ENCODE measurements around the gene SLC2A4.

DNA sequence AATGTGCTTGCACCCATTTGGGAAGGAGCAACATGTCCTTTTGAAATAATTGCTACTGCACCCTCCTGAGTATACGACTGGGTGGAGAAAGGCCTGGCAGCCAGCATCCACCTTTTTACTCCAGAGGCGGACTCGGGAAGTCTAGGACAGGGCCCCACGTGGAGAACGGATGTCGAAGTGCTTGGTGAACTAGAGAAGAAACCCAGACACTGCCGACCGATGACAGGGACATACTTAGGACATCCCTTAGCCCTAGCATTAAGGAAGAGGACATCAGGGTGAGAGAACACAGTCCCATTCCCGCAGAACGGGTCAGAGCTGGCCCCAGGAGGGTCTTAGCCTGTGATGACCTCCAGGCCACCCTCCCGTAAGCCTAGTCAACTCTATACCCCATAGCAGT, 9.2 kb downstream of the SLC2A4 start:
- TF ChIP-seq POLR2A (IDR thresholded peaks at IDR 0.05) (no peak), EP300 (IDR thresholded peaks at IDR 0.05) (no peak)
- TF ChIP-seq, protein P1, sequence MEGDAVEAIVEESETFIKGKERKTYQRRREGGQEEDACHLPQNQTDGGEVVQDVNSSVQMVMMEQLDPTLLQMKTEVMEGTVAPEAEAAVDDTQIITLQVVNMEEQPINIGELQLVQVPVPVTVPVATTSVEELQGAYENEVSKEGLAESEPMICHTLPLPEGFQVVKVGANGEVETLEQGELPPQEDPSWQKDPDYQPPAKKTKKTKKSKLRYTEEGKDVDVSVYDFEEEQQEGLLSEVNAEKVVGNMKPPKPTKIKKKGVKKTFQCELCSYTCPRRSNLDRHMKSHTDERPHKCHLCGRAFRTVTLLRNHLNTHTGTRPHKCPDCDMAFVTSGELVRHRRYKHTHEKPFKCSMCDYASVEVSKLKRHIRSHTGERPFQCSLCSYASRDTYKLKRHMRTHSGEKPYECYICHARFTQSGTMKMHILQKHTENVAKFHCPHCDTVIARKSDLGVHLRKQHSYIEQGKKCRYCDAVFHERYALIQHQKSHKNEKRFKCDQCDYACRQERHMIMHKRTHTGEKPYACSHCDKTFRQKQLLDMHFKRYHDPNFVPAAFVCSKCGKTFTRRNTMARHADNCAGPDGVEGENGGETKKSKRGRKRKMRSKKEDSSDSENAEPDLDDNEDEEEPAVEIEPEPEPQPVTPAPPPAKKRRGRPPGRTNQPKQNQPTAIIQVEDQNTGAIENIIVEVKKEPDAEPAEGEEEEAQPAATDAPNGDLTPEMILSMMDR (IDR thresholded peaks at IDR 0.05): no peak
